Left ventricle myocardium inferior (tissue), 1 donor: ENCODE data around the gene SLC16A12. TPM values are rescaled to one million over a fixed set of nuclear protein-coding genes. Genes with fewer than 3 reads are reported as not detected.

Experiments
- DNase-seq: peaks from one replicate; pipeline ENCODE4 v3.0.0-alpha.2; 2020
- H3K27ac ChIP-seq: fragments of 200-600 bp; replicated peaks from 2 replicates; pipeline ENCODE4 v1.8.0; 2021
- H3K27me3 ChIP-seq: fragments of 200-600 bp; 2 replicates; pipeline ENCODE4 v1.8.0; 2021; ENCODE audit warnings: low read depth
- H3K36me3 ChIP-seq: fragments of 200-600 bp; 2 replicates; pipeline ENCODE4 v1.8.0; 2021
- H3K4me1 ChIP-seq: fragments of 200-600 bp; 2 replicates; pipeline ENCODE4 v1.8.0; 2021
- H3K4me3 ChIP-seq: fragments of 200-600 bp; 2 replicates; pipeline ENCODE4 v1.8.0; 2021; ENCODE audit warnings: mild to moderate bottlenecking, moderate library complexity
- H3K9me3 ChIP-seq: fragments of 200-600 bp; replicated peaks from 2 replicates; pipeline ENCODE4 v1.8.0; 2021
- intact Hi-C: fragments of 100-400 bp; cut with micrococcal nuclease; formaldehyde crosslinking; loops from one replicate; pipeline ENCODE4 v1.11.0; 2022
- total RNA-seq: library from RNA; stranded (reverse); fragmentation: NEBNext Ultra II Directional; extraction: Animal tissue kit (Norgen Biotek cat#: 25700); gene quantifications from one replicate; pipeline ENCODE4 v1.2.1, GENCODE V29; 2021
- TF ChIP-seq, protein P1 (sequence below): fragments of 200-600 bp; IDR thresholded peaks from 2 replicates; pipeline ENCODE4 v1.8.0; 2021; ENCODE audit warnings: antibody characterized with exemption, mild to moderate bottlenecking, borderline replicate concordance
- donor health status: DM: no; HTN: yes; CAD: no; lungs with severe emphysema.

The SLC16A12 gene
- total RNA-seq, 1 donor from 2014 or later: 2.0 TPM

DNA sequence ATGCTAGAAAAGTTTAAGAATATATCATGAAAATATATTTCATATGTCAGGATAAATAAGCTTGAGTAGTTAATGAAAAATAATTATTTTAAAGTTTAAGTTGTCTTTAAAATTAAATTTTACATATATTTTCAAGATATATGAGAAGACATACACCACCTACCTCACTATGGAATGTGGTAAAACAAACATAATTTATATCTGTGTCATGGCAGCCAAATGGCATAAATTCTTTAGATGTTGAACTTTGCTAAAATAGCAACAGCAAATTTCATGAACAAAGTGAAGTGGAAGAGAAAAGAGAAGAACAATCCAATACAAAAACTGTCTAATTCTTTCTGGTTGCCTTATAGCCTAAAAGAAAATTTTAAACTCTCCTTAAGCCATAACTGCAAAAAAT lies 39.6 kb upstream of the SLC16A12 start:
- Histone ChIP-seq H3K9me3 (peaks cover 14% of the 10 kb centered on the region), H3K4me1 (no peaks in the 10 kb centered on the region), H3K4me3 (no peak overlapping the region), H3K36me3 (no peaks in the 10 kb centered on the region), H3K27ac (no peak overlapping the region), H3K27me3 (no peaks in the 10 kb centered on the region)
- no peak for DNase-seq
- intact Hi-C loops: no loop called here
- TF ChIP-seq, protein P1, sequence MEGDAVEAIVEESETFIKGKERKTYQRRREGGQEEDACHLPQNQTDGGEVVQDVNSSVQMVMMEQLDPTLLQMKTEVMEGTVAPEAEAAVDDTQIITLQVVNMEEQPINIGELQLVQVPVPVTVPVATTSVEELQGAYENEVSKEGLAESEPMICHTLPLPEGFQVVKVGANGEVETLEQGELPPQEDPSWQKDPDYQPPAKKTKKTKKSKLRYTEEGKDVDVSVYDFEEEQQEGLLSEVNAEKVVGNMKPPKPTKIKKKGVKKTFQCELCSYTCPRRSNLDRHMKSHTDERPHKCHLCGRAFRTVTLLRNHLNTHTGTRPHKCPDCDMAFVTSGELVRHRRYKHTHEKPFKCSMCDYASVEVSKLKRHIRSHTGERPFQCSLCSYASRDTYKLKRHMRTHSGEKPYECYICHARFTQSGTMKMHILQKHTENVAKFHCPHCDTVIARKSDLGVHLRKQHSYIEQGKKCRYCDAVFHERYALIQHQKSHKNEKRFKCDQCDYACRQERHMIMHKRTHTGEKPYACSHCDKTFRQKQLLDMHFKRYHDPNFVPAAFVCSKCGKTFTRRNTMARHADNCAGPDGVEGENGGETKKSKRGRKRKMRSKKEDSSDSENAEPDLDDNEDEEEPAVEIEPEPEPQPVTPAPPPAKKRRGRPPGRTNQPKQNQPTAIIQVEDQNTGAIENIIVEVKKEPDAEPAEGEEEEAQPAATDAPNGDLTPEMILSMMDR: no peak

DNA sequence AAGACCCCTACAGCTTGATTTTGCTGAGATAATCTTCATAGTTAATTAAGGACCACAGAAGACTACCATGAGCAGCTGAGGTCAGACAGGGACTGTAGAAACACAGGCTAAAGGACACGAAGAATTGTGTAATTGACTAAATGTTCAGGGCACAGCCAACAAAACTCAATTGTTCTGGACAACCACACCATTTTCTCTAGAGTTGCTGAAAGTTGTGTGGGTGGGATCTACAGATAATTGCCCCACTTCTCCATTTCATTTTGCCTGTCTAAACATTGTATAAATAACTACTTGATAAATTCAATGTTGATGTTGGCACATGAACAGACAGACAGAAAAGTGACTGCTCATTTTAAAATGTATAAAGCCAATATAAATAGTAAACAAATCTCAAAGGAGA lies 39.0 kb upstream of the SLC16A12 start:
- no peak overlapping the region for H3K27ac ChIP-seq
- H3K4me1 ChIP-seq: no peaks in the 10 kb centered on the region
- H3K9me3 ChIP-seq: peaks cover 14% of the 10 kb centered on the region
- no peaks in the 10 kb centered on the region for H3K36me3 ChIP-seq
- H3K27me3 ChIP-seq: no peaks in the 10 kb centered on the region
- no peak for DNase-seq
- TF ChIP-seq, protein P1: no peak
- no peak overlapping the region for H3K4me3 ChIP-seq
- intact Hi-C loops: no loop called here

DNA sequence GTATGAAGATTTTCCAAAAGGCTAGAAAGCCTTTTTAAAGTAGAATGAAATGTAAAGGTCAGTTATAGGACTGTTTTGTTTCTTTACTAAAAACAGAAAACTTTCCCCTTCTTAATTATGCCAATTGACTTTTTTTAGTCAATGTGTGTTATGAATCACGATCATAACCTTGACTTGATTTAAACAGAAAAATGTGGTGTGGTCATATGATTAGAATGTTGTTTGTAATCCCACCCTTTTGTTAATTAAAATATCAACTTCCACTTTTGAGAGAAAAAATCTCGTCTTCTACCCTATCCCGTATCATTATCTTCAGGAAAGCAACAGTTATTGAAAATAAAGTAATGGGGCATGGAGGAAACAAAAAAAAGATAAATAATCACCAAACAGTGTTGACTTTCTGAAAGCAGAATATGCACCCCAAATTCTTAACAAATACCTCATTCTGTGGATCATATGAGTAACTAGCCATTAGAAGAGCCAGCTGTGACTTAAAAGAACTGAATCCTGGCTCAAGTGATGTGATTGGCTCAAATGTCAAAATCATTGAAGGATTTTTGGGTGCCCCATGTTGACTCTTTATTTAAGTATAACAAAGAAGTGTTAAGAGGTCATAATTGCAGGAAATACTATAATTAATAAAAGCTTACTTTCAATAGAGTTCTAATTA lies 32.3 kb upstream of the SLC16A12 start:
- Histone ChIP-seq H3K4me3 (no peak overlapping the region), H3K9me3 (no peaks in the 10 kb centered on the region), H3K27me3 (no peaks in the 10 kb centered on the region), H3K4me1 (no peaks in the 10 kb centered on the region), H3K27ac (no peak overlapping the region), H3K36me3 (no peaks in the 10 kb centered on the region)
- intact Hi-C loops: no loop called here
- TF ChIP-seq, protein P1: no peak
- DNase-seq: no peak

DNA sequence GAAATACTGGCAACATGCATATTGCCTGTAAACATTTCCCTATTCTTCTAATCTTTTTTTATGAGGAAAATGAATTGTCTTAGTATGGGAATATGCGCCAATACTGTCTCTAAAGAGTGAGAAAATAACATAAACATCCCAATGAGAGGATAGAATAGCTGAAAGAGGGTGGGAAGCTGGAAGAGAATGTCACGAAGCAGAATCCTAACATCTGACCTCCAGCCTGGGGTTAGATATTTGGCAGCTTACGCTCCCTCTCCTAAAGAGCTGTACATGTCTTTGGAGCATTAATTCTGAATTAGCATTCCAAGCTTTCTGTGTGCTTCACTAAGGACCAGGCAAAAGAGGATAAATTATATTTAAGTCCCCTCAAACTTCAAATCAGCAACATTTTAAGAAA lies 31.6 kb upstream of the SLC16A12 start:
- Histone ChIP-seq H3K36me3 (no peaks in the 10 kb centered on the region), H3K9me3 (no peaks in the 10 kb centered on the region), H3K27me3 (no peaks in the 10 kb centered on the region), H3K4me3 (no peak overlapping the region), H3K27ac (no peak overlapping the region), H3K4me1 (no peaks in the 10 kb centered on the region)
- intact Hi-C loops: no loop called here
- TF ChIP-seq, protein P1: no peak
- no peak for DNase-seq

DNA sequence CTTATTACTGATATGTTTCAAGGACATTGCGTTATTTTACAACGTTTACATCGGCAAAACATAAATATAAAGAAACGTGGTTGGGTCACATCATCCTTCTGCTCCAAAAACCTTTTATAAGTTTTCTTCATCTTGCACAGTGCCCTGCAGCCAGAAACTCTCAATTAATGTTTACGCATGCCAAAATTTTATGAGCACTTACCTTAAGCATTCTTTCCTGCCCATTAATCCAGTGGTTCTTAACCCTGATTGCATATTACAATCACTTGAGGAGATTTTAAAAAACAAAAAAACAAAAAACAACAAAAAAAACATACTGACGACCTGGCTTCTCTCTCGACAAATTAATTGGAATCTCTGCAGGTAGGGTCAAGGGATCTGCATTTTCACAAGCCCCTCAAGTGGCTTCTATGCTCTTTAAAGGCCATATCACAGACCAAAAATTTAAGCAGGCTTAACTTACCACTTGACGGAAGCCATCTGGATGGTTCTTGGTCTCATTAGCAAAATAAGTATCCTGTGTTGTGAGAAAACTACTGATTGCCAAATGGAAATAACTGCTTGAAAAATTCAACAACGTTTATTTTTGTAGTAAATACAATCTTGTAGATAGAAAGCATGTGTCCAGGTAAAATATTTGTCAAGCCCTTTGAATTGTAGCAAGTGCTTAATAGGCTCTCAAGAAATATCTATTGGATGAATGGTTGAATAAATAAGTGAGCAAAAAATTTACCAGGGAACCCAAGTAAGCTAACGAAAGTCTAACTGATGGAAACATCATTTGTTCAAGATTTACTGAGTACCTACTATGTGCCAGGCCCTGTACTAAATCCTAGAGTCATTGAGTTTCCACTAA lies 30.9 kb upstream of the SLC16A12 start:
- Histone ChIP-seq H3K27me3 (no peaks in the 10 kb centered on the region), H3K4me1 (no peaks in the 10 kb centered on the region), H3K36me3 (no peaks in the 10 kb centered on the region), H3K27ac (no peak overlapping the region), H3K4me3 (no peak overlapping the region), H3K9me3 (no peaks in the 10 kb centered on the region)
- no peak for DNase-seq
- TF ChIP-seq, protein P1: no peak
- intact Hi-C loops: no loop called here
